Cardiac septum (tissue), 1 donor: Measurements from ENCODE around the gene UHRF2. TPM values are rescaled to one million over a fixed set of nuclear protein-coding genes. Genes with fewer than 3 reads are reported as not detected.
"Not testable (repeated sequence)": the region's sequence is repeated elsewhere in the genome, so short reads cannot be mapped to it uniquely, and the experiment has no call there.

Experiments
- DNase-seq: peaks from one replicate; pipeline ENCODE4 v3.0.0-alpha.2; 2020; ENCODE audit warnings: low spot score
- intact Hi-C: fragments of 100-400 bp; cut with DNase I; formaldehyde crosslinking; loops from one replicate; pipeline ENCODE4 v1.14.0; 2022
- total RNA-seq: library from RNA; stranded (reverse); fragmentation: NEBNext Ultra II Directional; extraction: Animal tissue kit (Norgen Biotek cat#: 25700); gene quantifications from one replicate; pipeline ENCODE4 v1.2.1, GENCODE V29; 2021
- donor health status: DM: no; HTN: no; CAD: no.

Gene UHRF2
- total RNA-seq, 1 donor from 2014 or later: 14.3 TPM

GRCh38 chr9:6424940-6425339 is 11.9 kb downstream of the UHRF2 start:
- DNase-seq: no peak
- intact Hi-C loops: no loop called here

DNA sequence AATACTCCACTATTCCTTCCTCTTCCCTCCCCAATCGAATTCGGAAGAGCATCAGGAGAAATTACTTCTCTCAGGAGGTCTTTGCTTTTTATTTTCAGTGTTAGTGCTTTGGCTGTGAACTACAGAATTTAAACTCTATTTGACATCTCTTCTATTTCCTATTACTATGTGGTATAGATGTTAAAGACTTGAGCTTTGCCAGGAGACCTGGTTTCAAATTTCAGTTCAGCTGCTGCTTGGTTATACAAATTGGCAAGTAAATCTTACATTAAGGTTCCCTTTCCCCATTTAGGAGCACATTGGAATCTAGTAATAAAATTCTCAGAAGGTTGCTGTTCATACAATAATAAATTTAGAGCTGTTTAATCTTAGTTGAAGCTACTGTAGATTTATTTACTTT is 13.1 kb downstream of the UHRF2 start:
- intact Hi-C loops: no loop called here
- DNase-seq: no peak

GRCh38 chr9:6428940-6429889 is 16.2 kb downstream of the UHRF2 start:
- intact Hi-C loops: no loop called here
- DNase-seq: no peak

DNA sequence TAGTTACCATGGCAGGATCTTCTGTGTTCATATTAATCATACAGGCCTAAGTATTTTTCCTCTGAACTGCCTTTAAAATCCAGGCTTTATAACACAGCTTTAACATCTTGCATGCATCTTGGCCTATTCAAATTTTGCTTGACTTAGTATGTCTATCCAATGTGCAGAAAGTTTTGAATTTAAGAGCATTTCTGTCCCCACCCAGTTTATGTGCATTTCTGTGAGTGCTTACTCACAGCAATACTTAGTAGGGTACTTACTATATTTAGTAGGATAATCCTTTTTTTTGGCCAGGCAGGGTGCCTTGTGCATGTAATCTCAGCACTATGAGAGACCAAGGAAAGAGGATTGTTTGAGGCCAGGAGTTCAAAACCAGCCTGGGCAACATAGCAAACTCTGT is 18.0 kb downstream of the UHRF2 start:
- DNase-seq: no peak
- intact Hi-C loops: no loop called here

GRCh38 chr9:6433410-6433809 is 20.4 kb downstream of the UHRF2 start:
- DNase-seq: no peak
- intact Hi-C loops: no loop called here

DNA sequence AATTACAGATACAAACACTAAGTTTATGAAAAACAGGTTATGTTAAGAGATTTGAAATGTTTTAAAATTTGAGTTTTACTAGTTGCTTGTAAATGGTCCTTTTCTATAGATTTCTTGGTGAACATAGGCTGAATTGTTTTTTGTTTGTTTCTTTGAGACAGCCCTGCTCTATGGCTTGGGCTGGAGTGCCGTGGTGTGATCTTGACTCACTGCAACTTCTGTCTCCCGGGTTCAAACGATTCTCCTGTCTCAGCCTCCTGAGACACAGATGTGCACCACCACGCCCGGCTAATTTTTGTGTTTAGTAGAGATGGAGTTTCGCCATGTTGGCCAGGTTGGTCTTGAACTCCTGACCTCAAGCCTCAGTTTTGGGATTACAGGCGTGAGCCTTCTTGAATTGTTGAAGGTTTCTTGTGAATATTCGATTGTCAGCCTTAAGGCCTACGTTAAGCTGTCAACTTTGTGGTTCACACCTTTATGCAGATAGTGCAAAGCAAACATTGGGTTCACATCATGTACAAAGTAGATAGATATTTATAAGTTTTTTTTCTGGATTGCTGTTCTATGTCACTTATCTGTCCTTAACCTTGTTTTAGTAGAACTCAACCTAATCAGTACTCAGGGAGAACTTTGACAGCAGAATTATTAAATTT is 26.2 kb downstream of the UHRF2 start:
- no peak for DNase-seq
- intact Hi-C loops: no loop called here

DNA sequence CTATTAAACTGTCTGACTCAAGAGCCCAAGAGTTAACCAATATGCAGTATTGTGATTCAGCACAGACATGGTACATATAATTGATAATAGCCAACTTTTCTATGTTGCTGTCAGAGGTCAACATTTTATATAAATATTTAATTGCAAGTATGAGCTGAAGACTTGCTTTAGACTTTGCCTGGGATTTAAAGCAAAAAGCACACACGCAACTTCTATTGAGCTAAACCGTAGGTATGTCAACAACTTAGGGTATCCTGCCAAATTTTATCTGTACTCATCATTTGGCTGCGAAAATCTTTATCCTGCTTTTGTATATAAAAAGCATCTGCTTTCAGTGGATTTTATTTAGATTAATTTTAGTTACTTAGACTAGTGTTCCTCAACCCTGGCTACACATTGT is 27.4 kb downstream of the UHRF2 start:
- intact Hi-C loops: no loop called here
- DNase-seq: no peak

- intact Hi-C loops: no loop called here
- no peak for DNase-seq
Observed at GRCh38 chr9:6441269-6441668, 28.3 kb downstream of the UHRF2 start.

GRCh38 chr9:6443661-6444060 is 30.7 kb downstream of the UHRF2 start:
- intact Hi-C loops: no loop called here
- DNase-seq: no peak

- intact Hi-C loops: no loop called here
Observed at GRCh38 chr9:6444128-6444527, 31.1 kb downstream of the UHRF2 start.

DNA sequence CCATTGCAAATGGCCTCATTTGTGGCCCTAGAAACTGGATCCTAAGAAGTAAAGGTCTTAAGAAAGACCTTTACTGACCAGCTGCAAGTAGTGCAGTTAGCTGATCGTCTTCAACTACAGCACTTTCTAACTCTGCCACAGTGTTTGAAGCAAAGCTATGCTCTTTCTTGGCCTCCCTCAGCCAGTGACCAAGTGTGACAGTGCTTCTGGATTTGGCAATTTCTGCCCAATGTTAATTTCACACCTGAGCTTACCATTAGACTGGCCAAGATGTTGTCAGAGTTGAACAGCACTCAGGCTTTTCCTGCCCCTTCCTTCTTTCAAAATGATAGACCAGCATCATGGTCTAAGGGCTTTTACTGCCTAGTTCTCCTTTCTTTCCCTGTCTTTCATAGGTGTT is 36.1 kb downstream of the UHRF2 start:
- no peak for DNase-seq
- intact Hi-C loops: no loop called here

More at GRCh38 chr9:6444128-6444527, 31.1 kb downstream of the UHRF2 start:
- DNase-seq: no peak

GRCh38 chr9:6449645-6450044 is 36.6 kb downstream of the UHRF2 start:
- no peak for DNase-seq
- intact Hi-C loops: no loop called here

DNA sequence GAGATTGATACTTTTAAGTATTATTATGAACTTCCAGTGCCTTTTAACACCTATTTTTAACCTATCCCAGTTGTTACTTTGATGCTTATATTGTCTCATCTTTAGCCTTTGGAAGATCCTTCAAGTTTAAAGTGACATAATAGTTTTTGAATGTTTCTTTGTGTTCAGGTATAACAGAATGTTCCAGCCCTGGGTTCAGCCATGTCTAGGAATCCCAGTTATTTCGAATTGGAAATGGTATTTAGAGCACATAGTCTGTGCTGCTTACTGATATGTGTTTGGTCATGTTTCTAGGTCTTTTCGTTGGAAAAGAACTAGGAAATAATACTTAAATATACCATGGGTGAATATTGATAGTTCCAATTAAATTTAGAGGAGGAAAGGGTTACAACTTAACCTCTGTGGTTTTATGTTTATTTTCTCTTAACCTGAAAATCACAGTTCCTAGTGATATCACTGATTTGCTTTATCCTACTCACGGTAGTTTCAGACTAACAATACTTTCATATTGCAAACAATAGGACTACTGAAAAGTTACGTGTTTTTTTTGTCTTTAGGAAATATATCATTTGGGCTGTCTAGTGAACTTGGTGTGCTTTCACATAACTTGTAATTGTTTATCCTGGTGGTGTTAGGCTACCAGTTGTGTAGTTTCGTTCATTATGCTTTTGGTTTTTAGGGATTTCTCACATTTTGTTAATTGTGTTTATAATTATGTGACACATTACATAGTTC is 37.8 kb downstream of the UHRF2 start:
- intact Hi-C loops: no loop called here
- no peak for DNase-seq

DNA sequence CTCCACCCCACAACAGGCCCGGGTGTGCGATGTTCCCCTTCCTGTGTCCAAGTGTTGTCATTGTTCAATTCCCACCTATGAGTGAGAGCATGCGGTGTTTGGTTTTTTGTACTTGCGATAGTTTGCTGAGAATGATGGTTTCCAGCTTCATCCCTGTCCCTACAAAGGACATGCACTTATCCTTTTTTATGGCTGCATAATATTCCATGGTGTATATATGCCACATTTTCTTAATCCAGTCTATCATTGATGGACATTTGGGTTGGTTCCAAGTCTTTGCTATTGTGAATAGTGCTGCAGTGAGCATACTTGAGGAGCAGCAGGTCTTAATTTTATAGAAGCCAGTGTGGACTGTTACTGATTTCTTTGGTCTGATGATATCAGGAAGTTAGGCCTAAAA is 42.3 kb downstream of the UHRF2 start:
- intact Hi-C loops, DNase-seq: not testable (repeated sequence)

- intact Hi-C loops: not testable (repeated sequence)
Observed at GRCh38 chr9:6458704-6459103, 45.7 kb downstream of the UHRF2 start.

DNA sequence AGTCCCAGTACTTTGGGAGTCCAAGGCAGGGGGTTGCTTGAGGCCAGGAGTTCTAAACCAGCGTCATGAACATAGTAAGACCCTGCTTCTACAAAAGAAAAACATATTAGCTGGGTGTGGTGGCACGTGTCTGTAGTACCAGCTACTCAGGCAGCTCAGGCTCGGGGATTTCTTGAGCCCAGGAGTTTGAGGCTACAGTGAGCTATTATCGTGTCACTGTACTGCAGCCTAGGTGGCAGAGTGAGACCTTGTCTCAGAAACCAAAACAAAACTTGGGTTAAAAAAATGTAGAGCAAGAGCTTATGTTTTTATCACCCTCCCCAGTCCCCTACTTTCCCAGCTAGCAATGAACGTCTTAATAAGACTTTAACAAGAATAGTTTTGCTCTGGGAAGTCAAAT is 46.7 kb downstream of the UHRF2 start:
- DNase-seq: no peak
- intact Hi-C loops: loop anchor here (10.0 kb wide), 1 partner anchor 45 kb away; the partner anchor contains the start of gene UHRF2

More at GRCh38 chr9:6458704-6459103, 45.7 kb downstream of the UHRF2 start:
- DNase-seq: not testable (repeated sequence)

DNA sequence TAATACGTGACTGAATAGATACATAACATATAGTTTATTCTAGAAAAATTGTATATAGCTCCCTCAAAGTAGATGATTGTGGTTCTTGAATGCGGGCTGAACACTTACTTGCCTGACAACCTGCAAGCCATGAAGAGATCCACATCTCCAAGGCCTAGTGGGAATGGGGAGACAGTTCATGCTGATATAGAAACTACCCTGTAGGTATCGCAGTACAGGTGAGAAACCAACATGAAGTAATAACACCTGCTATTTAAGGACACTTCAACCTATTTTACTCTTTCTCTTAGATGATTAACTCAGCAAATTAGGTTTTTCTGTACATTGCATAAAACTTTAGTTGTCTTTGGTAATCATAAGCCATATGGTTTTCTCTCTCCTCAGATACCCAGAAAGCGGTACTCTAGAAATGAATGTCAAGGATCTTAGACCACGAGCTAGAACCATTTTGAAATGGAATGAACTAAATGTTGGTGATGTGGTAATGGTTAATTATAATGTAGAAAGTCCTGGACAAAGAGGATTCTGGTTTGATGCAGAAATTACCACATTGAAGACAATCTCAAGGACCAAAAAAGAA is 47.3 kb downstream of the UHRF2 start:
- intact Hi-C loops: loop anchor here (10.0 kb wide), 1 partner anchor 45 kb away; the partner anchor contains the start of gene UHRF2
- DNase-seq: no peak

DNA sequence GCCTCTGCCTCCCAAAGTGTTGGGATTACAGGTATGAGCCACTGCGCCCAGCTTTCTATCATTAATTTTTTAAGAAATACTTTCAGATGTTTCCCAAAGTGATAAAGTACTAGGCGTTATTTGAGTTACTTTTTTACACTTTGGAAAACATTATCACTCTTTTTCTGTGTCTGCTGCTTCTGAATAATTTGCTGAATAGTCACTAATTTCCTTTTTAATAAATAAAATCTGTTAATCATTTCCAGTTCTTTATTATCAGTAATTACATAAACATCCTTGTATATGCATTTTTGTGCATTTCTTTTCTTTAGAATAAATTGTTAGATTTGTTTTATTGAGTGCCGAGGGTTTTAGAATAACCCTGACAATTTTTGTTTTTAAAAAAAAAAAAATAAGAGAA is 48.6 kb downstream of the UHRF2 start:
- intact Hi-C loops: loop anchor here (10.0 kb wide), 1 partner anchor 47 kb away; the partner anchor contains the start of gene UHRF2
- no peak for DNase-seq

- intact Hi-C loops: loop anchor here (10.0 kb wide), 1 partner anchor 52 kb away; the partner anchor contains the start of gene UHRF2
- no peak for DNase-seq
Observed at GRCh38 chr9:6467006-6467625, 54.1 kb downstream of the UHRF2 start.
